CD4-positive, alpha-beta T cell (primary cell): ENCODE measurements around the gene SLC12A7. TPM values are rescaled to one million over a fixed set of nuclear protein-coding genes. Genes with fewer than 3 reads are reported as not detected.

ENCODE experiments used
- ATAC-seq: fragments of 200-7000 bp; cut with Tn5 transposase; one replicate; pipeline ENCODE4 v1.10.0; 2022; ENCODE audit warnings: mild to moderate bottlenecking; ENCODE audit not compliant: poor library complexity
- CTCF ChIA-PET: fragments of 350-600 bp; sonication (Branson Sonifier 250); formaldehyde crosslinking; loops from one replicate; lab custom pipeline; 2021; ENCODE audit warnings: antibody characterized with exemption, inconsistent platforms; lab: Charles Lee
- POLR2A ChIA-PET: fragments of 350-600 bp; sonication (Branson Sonifier 250); formaldehyde crosslinking; loops from one replicate; lab custom pipeline; 2021; ENCODE audit warnings: antibody characterized with exemption, inconsistent platforms; lab: Charles Lee
- DNase-seq, 14 experiments: peaks; one replicate each; pipeline ENCODE4 v3.0.0-alpha.2; 2013 to 2020; ENCODE audit warnings: mixed read lengths in 2 of 14
- H3K27ac ChIP-seq, 2 donors: one replicate each; pipeline versions ENCODE4 v1.5.1 to v1.7.0; 2013; ENCODE audit warnings: low read length in 2 of 2, low read depth in 1 of 2, mild to moderate bottlenecking in 1 of 2
- H3K27me3 ChIP-seq, 2 experiments: 1 replicate in 1 of 2; 2 replicates in 1 of 2; pipeline versions ENCODE4 v1.6.1 to v1.7.0; 2013; ENCODE audit warnings: low read length in 2 of 2, control low read depth in 1 of 2, mild to moderate bottlenecking in 1 of 2, moderate library complexity in 1 of 2; ENCODE audit not compliant: insufficient read depth in 2 of 2, control insufficient read depth in 1 of 2
- H3K36me3 ChIP-seq: one replicate; pipeline ENCODE4 v1.6.1; 2013; ENCODE audit warnings: low read length, control low read depth; ENCODE audit not compliant: insufficient read depth
- H3K4me1 ChIP-seq: one replicate; pipeline ENCODE4 v1.6.1; 2013; ENCODE audit warnings: low read length, control low read depth; ENCODE audit not compliant: insufficient read depth
- H3K4me3 ChIP-seq: one replicate; pipeline ENCODE4 v1.5.1; 2013; ENCODE audit warnings: mild to moderate bottlenecking, low read length, moderate library complexity
- H3K9me3 ChIP-seq, 2 experiments: 1 replicate in 1 of 2; 2 replicates in 1 of 2; pipeline versions ENCODE4 v1.6.1 to v1.7.0; 2013; ENCODE audit warnings: low read length in 2 of 2, mild to moderate bottlenecking in 2 of 2, control low read depth in 1 of 2, moderate library complexity in 1 of 2; ENCODE audit not compliant: control insufficient read depth in 1 of 2, insufficient read depth in 1 of 2
- H3K27ac Mint-ChIP-seq: one replicate; pipeline ENCODE4 v1.8.0; 2020; ENCODE audit warnings: mixed read lengths
- H3K27me3 Mint-ChIP-seq: one replicate; pipeline ENCODE4 v1.8.0; 2021; ENCODE audit warnings: mixed read lengths
- H3K36me3 Mint-ChIP-seq: one replicate; pipeline ENCODE4 v1.8.0; 2021; ENCODE audit warnings: low read depth, mixed read lengths
- H3K4me1 Mint-ChIP-seq: one replicate; pipeline ENCODE4 v1.8.0; 2021; ENCODE audit warnings: low read depth, mixed read lengths
- H3K4me3 Mint-ChIP-seq: one replicate; pipeline ENCODE4 v1.8.0; 2020; ENCODE audit warnings: mild to moderate bottlenecking, mixed read lengths
- H3K9me3 Mint-ChIP-seq: one replicate; pipeline ENCODE4 v1.8.0; 2020; ENCODE audit warnings: mixed read lengths
- CTCF ChIP-seq: fragments of 200-600 bp; IDR thresholded peaks from one replicate; pipeline ENCODE4 v1.8.0; 2022; ENCODE audit warnings: antibody characterized with exemption, mild to moderate bottlenecking
- intact Hi-C, 2 experiments: fragments of 100-400 bp; cut with DNase I in 1 of 2; cut with micrococcal nuclease in 1 of 2; formaldehyde crosslinking; loops; one replicate each; pipeline versions ENCODE4 v1.15.1 to v1.9.0; 2023 to 2025; cut with DNase I, micrococcal nuclease
- total RNA-seq, 174 experiments: library from RNA in 2 of 174; stranded (reverse) in 2 of 174; gene quantifications; one replicate each; pipeline ENCODE4 v1.2.3 and lab custom pipeline; 2021 to 2026

Gene SLC12A7
- total RNA-seq, 2 experiments from 2014 or later, result 47.9 to 51.7 TPM

GRCh38 chr5:1048861-1049838 lies 62.7 kb downstream of the SLC12A7 start:
- H3K4me1 ChIP-seq, result no peaks in the 10 kb centered on the region
- Mint-ChIP-seq H3K27ac (no peak overlapping the region), H3K4me1 (peaks cover 9% of the 10 kb centered on the region), H3K9me3 (peaks cover 5% of the 10 kb centered on the region), H3K27me3 (no peaks in the 10 kb centered on the region), H3K36me3 (peaks cover 26% of the 10 kb centered on the region), H3K4me3 (no peak overlapping the region)
- H3K4me3 ChIP-seq, result no peak overlapping the region
- POLR2A ChIA-PET, result no interaction called here
- intact Hi-C loops, result no loop called here
- CTCF ChIA-PET, result no interaction called here
- no peak for ATAC-seq
- peaks cover 21% of the 10 kb centered on the region for H3K36me3 ChIP-seq
- H3K27ac ChIP-seq, result no peak overlapping the region
- H3K9me3 ChIP-seq, result peaks cover 0 to 11% of the 10 kb centered on the region in 2 experiments
- peak in 1 of 14 experiments; percentile 4 for DNase-seq
- TF ChIP-seq CTCF, result no peak
- no peaks in the 10 kb centered on the region for H3K27me3 ChIP-seq

DNA sequence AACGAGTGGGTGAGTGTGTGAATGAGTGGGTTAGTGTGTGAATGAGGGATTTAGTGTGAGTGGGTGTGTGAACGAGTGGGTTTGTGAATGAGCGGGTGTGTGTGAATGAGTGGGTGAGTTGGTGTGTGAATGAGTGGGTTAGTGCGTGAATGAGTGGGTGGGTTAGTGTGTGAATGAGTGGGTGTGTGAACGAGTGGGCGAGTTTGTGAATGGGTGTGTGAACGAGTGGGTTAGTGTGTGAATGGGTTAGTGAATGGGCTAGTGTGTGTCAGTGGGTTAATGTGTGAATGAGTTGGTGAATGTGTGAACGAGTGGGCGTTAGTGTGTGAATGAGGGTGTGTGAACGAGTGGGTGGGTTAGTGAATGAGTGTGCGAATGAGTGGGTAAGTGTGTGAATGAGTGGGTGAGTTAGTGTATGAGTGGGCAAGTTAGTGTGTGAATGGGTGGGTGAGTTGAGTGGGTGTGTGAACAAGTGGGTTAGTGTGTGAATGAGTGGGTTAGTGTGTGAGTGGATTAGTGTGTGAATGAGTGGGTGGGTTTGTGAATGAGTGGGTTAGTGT lies 63.6 kb downstream of the SLC12A7 start:
- Mint-ChIP-seq H3K36me3 (peaks cover 20% of the 10 kb centered on the region), H3K9me3 (peaks cover 5% of the 10 kb centered on the region), H3K4me3 (no peak overlapping the region), H3K27me3 (no peaks in the 10 kb centered on the region), H3K27ac (no peak overlapping the region), H3K4me1 (peaks cover 11% of the 10 kb centered on the region)
- ChIA-PET CTCF (no interaction called here), POLR2A (no interaction called here)
- ATAC-seq, result no peak
- Histone ChIP-seq H3K36me3 (peaks cover 18% of the 10 kb centered on the region), H3K9me3 (peaks cover 0 to 11% of the 10 kb centered on the region in 2 experiments), H3K27ac (no peak overlapping the region), H3K4me3 (no peak overlapping the region), H3K4me1 (no peaks in the 10 kb centered on the region), H3K27me3 (no peaks in the 10 kb centered on the region)
- TF ChIP-seq CTCF, result no peak
- no peak for DNase-seq
- intact Hi-C loops, result no loop called here

- Mint-ChIP-seq H3K27me3 (no peaks in the 10 kb centered on the region), H3K27ac (no peak overlapping the region), H3K4me3 (no peak overlapping the region), H3K9me3 (peaks cover 5% of the 10 kb centered on the region), H3K4me1 (peaks cover 11% of the 10 kb centered on the region), H3K36me3 (peaks cover 16% of the 10 kb centered on the region)
- no peak for TF ChIP-seq CTCF
- intact Hi-C loops, result no loop called here
- no peak overlapping the region for H3K27ac ChIP-seq
- peaks cover 10% of the 10 kb centered on the region for H3K36me3 ChIP-seq
- H3K4me1 ChIP-seq, result no peaks in the 10 kb centered on the region
- ChIA-PET CTCF (no interaction called here), POLR2A (no interaction called here)
- H3K27me3 ChIP-seq, result no peaks in the 10 kb centered on the region
- no peak overlapping the region for H3K4me3 ChIP-seq
- H3K9me3 ChIP-seq, result peaks cover 0 to 11% of the 10 kb centered on the region in 2 experiments
- no peak for DNase-seq
- ATAC-seq, result no peak
Observed at GRCh38 chr5:1047332-1047965, 64.4 kb downstream of the SLC12A7 start.
